GM21529 (cell line): ENCODE measurements around the gene PTPRE.
"Not testable (repeated sequence)": the region's sequence is repeated elsewhere in the genome, so short reads cannot be mapped to it uniquely, and the experiment has no call there.

ENCODE experiments used
- ATAC-seq: cut with Tn5 transposase; IDR thresholded peaks from one replicate; pipeline ENCODE4 v1.9.1; 2021; ENCODE audit not compliant: unreplicated experiment

PTPRE gene

DNA sequence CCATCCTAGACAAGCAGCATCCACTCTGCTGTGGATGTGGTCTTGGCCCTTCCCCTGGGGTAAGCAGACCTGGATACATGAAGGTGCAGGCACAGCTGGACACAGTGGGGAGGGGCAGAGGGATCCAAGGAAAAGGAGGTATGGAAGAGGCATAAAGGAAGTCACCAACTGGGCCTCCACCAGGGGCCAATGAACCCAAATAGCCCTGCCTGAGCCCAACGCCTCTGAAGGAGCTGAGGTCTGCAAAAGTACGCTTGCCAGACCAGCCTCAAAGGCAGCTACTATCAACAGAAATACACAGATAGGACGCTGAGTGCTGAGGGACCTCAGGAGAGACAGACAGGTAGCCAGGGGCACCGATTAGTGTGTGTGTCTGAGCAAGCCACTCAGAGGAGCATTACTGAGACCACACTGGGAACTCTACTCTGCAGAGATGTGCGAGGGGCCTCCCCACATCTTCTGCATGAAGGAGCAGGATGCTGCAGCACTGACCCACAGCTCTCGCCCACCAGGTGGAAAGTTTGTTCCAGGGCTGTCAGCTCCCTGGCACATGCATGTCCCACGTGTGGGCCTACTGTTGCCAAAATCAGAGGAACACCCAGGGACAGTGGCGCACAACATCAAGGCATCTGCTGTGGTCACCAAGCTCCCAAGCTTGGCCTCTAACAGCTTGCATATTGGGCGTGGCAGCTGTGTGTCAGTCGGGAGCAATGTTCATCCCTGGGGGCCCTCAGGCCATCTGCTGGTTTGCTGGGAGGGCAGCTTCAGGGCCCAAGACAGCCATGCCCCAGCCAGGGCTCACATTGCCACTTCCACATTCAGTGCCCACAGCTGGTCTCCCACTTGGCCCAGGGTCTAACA lies 179.3 kb downstream of the PTPRE start:
- ATAC-seq, result no peak

GRCh38 chr10:128087146-128087883 lies 180.4 kb downstream of the PTPRE start:
- ATAC-seq, result no peak

DNA sequence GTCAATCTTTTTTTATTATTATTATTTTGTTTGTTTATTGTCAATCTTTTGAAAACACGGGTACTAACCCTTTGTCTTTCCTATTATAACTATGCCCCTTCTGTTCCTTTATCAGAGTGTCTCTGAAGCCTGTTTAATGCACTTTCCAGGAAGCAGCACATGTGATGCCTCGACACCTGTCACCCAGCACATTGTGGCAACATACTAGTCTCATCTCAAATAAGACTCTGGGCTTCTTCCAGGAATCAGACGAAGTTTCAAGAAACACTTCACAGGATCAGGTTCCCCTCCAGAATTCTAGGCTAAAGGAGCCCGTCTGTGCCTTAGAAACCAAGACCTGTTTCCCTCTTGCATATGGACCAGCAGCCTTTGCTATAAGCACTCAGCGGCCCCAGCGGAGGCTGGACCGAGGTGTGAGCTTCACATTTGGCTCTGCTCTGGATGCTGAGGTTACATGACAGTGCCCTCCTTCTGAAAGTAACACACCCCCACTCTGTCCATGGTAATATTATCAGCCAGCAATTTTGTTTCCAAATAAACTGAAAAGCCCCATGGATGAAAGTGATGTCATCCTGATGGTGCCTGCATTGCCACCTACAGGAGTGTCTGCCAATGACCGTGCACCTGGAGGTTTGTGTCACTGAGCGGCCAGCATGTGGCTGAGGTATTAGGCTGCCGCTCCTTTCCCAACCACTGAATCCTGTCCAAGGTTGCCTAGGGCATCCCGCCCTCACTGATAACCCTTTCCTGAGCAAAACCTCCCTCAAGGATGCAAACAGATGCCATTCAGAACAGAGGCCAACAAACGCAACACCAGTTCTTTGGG lies 181.2 kb downstream of the PTPRE start:
- ATAC-seq, result no peak

- ATAC-seq, result no peak
Measured at GRCh38 chr10:128091636-128092210, 184.8 kb downstream of the PTPRE start.

DNA sequence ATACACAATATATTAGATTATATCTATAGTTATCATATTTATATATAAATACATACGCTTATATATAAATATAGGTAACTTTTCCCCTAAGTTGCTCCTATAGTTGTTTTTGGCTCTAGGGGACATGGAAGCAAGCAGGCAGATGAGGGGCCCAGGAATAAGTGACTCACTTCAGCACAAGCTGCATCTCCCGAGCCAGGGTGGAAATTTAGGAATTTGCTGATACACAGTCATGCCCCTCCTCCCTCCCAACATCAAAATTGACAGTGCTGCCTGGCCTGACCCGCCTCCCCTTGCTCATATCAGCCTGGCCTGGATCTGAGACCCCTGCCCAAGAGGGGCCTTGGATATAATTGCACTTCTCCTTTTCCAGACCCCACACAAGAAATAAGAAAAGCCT lies 185.6 kb downstream of the PTPRE start:
- ATAC-seq, result no peak

- not testable (repeated sequence) for ATAC-seq
Measured at GRCh38 chr10:128094596-128094995, 187.7 kb downstream of the PTPRE start.

DNA sequence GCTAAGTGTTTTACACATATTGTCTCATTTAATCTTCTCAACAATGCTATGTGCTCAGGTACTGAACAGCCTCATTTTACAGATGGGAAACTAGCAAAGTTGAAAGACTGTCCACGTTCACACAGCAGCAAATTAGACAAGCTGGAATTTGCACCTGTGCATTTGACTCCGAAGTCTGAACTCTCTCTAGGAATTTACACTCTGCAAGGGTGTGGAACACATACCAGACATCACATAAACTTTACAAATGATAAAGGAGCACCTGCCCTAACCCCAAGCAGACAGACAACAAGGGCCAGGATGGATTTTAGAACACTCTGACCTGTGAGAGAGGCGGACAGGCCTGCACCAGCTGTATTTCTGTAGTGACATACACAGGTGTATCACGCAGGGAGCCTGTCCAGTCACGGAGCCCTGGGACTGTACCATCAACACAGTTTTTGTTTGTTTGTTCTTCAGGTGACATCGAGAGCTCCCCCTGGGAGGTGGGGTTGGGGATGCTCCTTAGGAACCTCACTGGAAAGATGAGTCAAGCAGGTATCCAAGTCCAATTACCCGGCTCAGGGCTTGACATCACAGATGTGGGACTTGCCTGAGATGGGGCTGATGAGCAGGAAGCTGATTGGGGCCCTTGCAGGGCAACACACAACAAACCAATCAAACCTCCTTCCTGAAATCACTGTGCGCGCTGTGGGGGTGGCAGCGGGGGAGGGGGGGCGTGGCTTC lies 188.3 kb downstream of the PTPRE start:
- ATAC-seq, result no peak

GRCh38 chr10:128095753-128096469 lies 189.0 kb downstream of the PTPRE start:
- no peak for ATAC-seq

DNA sequence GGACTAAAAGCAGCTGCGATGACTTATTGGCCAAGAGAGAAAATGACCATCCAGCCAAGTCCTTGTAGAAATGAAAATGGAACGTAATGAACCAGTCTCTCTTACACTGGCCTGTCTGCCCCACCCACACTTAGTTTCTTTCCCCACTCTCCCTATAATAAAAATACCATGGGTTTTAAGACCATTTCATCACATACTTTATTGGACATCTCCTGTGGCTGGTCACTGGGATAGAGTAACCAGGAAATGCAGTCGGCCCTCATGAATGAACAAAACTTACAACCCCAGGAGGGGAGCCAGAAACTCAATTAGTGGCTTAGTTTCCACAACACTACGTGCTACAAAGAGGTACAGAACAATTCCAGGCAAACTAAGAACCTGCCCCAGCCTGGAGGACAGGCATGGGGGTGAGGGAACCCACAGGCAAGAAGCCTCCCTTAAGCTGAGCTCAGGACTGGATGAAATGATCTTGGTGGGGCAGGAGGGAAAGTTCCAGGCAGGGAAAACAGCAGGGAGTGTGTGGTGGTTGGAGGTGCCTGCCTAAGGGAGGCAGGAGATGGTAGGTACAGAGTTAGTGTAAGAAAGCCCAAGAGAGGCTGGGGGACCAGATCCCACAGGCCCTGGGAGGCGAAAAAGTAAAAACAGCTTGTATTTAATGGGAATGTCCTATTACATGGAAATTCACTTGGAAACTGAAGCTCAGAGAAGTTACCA lies 189.7 kb downstream of the PTPRE start:
- ATAC-seq, result no peak

DNA sequence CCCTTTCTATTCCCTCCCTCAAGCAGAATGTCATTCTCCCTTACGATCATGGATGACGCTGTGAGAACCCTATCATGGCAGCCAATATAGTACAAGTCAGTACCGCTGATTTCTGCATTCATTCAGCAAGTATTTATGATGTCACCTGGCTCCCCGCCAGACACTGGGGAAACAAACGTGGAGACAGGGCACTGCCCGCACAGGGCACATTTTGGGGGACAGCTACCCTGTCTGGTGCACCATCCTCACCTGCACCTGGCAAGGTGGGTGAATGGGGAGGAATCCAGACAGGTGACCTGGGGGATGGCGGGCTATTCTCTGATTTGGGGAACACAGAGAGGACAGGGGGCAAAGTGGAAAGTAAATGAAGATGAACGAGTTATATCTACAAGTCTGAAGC lies 190.9 kb downstream of the PTPRE start:
- no peak for ATAC-seq

DNA sequence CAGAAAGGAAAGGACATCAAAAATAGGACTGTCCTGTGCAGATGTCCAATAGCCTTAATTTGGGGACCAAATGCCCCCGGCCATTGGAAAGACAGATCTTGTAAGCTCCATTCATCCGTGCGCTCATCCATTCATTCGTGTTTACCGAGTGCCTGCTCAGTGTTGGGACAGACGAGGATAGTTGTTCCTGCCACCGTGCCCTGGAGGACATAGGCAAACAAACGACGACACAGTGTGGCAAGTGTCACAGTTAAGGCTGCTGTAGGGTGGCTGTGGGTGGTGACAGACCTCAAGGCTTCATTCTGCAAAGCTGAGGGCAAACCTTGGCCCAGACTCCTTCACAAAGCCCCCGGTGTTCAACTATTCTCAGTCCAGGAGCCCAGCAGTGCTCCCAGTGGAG lies 191.7 kb downstream of the PTPRE start:
- ATAC-seq, result no peak

- no peak for ATAC-seq
Measured at GRCh38 chr10:128099901-128100300, 193.0 kb downstream of the PTPRE start.

GRCh38 chr10:128101901-128102300 lies 195.0 kb downstream of the PTPRE start:
- ATAC-seq, result no peak

- no peak for ATAC-seq
Measured at GRCh38 chr10:128102480-128103228, 195.8 kb downstream of the PTPRE start.

DNA sequence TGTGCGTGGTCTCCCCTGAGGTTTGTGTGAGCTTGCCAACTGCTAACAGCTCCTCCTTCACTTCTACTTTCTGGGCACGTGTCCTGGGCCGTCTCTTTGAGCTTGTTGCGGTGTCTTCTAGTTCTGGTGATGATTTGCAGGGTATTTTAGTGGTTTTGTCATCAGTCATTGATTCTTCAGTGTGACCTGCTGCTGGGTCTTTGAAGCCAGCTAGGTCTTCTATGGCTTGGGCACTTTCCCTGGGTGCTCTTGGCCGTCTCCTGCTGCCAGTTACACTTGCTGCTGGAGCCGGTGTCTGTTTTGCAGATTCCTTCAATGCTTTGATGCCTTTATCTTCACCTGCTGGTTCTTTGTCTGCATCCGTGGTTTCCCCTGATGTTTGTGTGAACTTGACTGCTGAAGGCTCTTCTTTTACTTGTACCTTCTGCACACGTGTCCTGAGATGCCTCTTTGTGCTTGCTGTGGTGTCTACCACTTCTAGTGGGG lies 196.4 kb downstream of the PTPRE start:
- ATAC-seq, result no peak

DNA sequence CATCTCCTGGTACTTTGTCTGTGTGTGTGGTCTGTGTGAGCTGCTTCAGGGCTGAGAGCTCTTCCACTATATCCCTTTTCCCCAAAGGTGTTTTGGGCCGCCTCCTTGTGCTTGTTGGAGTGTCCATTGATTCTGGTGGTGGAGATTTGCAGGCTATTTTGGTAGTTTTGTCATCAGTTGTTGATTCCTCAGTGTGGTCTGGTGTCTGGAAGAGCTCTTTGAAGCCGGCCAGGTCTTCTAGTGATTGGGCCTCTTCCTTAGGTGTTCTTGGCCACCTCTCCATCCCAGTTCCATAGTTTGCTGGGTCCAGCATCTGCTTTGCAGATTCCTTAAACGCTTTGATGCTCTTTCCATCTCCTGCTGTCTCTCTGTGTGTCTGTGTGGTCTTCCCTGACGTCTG lies 198.5 kb downstream of the PTPRE start:
- ATAC-seq, result no peak

DNA sequence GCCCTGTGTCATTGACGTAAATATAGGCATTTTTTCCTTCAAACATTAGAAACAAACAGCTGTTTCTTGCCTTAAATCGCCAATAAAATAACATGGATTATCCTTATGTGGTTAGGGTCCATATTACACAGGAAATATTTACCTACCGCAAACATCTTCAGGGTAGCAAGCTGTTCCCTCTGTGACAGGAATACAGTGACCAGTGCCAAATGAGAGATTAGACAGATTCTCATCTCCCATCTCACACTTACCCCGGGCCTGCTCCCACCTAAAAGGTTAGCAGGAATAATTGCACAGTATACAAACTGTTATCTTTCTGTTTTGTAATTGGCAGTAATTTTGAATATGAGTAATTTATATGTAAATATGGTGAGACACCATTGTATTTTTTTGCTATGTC lies 202.8 kb downstream of the PTPRE start:
- ATAC-seq, result no peak

GRCh38 chr10:128110339-128110738 lies 203.4 kb downstream of the PTPRE start:
- ATAC-seq, result no peak
